Activated naive CD8-positive, alpha-beta T cell treated with anti-CD3 and anti-CD28 coated beads for 36 hours (primary cell): ENCODE measurements around the gene PRKCH. TPM values are rescaled to one million over a fixed set of nuclear protein-coding genes. Genes with fewer than 3 reads are reported as not detected.

Experiments used
- DNase-seq: peaks from one replicate; pipeline ENCODE4 v3.0.0; 2021
- H3K27ac Mint-ChIP-seq: one replicate; pipeline ENCODE4 v1.8.0; 2022; ENCODE audit warnings: mild to moderate bottlenecking, moderate library complexity, mixed read lengths
- H3K27me3 Mint-ChIP-seq: one replicate; pipeline ENCODE4 v1.8.0; 2022; ENCODE audit warnings: mild to moderate bottlenecking, mixed read lengths
- H3K36me3 Mint-ChIP-seq: one replicate; pipeline ENCODE4 v1.8.0; 2021; ENCODE audit warnings: mild to moderate bottlenecking, mixed read lengths
- H3K4me1 Mint-ChIP-seq: one replicate; pipeline ENCODE4 v1.8.0; 2021; ENCODE audit warnings: mixed read lengths
- H3K4me3 Mint-ChIP-seq: one replicate; pipeline ENCODE4 v1.8.0; 2022; ENCODE audit warnings: mild to moderate bottlenecking, moderate library complexity, mixed read lengths
- H3K9me3 Mint-ChIP-seq: one replicate; pipeline ENCODE4 v1.8.0; 2022; ENCODE audit warnings: mixed read lengths
- total RNA-seq, 2 experiments: library from RNA; stranded (reverse); gene quantifications; one replicate each; pipeline ENCODE4 v1.2.3, GENCODE V29; 2021

PRKCH gene
- total RNA-seq, 2 experiments from 2014 or later: 176 to 177 TPM

DNA sequence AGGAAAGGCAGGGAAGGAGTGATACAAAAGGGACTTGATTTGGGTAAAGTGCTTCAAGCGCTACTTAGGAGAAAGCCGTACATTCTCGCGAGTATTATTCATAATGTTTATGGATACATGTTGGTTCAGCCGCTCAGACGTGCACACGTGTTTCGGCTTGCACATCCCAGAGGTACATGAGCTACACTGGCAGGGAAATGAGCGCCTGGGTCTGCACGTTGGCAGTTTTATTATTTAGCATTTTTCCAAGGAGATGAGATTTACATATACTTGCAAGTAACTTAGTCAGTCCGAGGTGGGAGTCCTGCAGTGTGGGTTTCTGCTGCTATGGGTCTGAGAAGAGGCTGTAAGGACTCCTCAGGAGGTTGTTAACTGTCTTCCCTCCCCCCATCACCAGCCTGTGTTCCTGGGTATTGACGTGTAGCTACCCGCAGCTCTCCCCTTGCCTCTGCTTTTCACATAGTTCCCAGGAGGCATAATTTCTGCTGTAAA, 1.5 kb downstream of the PRKCH start:
- Mint-ChIP-seq H3K4me1 (peaks cover 34% of the 10 kb centered on the region), H3K27ac (peak overlapping the region; percentile 92), H3K36me3 (peaks cover 50% of the 10 kb centered on the region), H3K27me3 (no peaks in the 10 kb centered on the region), H3K4me3 (peak overlapping the region; percentile 96), H3K9me3 (peaks cover 2% of the 10 kb centered on the region)
- no peak for DNase-seq

DNA sequence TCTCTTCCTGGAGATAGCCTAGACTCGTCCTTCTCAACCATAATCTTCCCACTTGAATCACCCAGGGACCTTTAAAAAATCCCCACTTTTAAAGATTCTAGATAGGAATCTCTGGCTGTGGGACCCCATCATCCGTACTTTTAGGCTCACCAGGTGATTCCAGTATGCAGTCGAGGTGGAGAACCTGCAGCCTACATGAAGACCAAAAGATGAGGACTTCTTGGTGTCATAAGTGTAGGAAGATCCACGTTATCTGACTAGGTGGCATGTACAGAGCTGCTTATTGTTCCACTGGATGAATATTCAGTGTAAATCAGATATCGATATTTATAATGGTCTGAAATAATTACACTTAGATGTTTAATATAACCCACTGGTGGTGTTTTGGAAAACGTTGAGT, 2.6 kb downstream of the PRKCH start:
- Mint-ChIP-seq H3K27me3 (no peaks in the 10 kb centered on the region), H3K27ac (peak overlapping the region; percentile 92), H3K9me3 (peaks cover 2% of the 10 kb centered on the region), H3K4me1 (peaks cover 43% of the 10 kb centered on the region), H3K4me3 (peak overlapping the region; percentile 96), H3K36me3 (peaks cover 55% of the 10 kb centered on the region)
- DNase-seq: no peak

DNA sequence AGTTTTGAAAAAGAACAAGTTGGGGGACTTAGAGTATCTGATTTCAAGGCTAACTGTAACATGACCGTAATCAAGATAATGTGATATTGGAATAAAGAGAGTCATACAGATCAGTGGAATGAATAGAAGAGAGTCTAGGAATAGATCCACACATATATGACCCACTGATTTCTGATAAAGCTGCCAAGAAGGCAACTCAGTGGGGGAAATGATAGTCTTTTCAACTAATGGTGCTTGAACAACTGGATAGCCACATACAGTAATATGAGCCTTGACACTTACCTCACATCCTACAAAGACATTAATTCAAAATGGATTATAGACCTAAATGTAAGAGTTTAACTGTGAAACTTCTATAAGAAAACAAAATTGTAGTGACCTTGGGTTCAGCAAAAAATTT, 3.8 kb downstream of the PRKCH start:
- no peak for DNase-seq
- H3K4me1 Mint-ChIP-seq: peaks cover 53% of the 10 kb centered on the region
- H3K4me3 Mint-ChIP-seq: peak overlapping the region; percentile 96
- H3K9me3 Mint-ChIP-seq: peaks cover 2% of the 10 kb centered on the region
- peak overlapping the region; percentile 92 for H3K27ac Mint-ChIP-seq
- H3K36me3 Mint-ChIP-seq: peaks cover 64% of the 10 kb centered on the region
- no peaks in the 10 kb centered on the region for H3K27me3 Mint-ChIP-seq

DNA sequence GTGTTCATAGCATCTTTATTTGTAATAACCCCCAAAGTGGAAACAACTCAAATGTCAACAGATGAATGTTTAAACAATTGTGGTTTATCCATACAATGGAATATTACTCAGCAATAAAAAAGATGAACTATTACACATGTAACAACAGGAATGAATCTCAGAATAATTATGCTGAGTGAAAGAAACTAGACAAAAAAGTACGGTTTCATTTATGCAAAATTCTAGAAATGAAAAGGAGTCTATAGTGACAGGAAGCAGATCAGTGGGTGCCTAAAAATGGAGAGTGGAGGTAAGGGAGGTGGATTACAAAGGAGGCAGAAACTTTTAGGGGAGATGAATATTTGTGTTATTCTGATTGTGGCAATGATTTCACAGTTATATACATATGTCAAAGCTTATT, 4.8 kb downstream of the PRKCH start:
- H3K27me3 Mint-ChIP-seq: no peaks in the 10 kb centered on the region
- H3K4me3 Mint-ChIP-seq: peak overlapping the region; percentile 80
- H3K36me3 Mint-ChIP-seq: peaks cover 71% of the 10 kb centered on the region
- H3K9me3 Mint-ChIP-seq: peaks cover 2% of the 10 kb centered on the region
- peak overlapping the region; percentile 92 for H3K27ac Mint-ChIP-seq
- peaks cover 55% of the 10 kb centered on the region for H3K4me1 Mint-ChIP-seq
- no peak for DNase-seq

DNA sequence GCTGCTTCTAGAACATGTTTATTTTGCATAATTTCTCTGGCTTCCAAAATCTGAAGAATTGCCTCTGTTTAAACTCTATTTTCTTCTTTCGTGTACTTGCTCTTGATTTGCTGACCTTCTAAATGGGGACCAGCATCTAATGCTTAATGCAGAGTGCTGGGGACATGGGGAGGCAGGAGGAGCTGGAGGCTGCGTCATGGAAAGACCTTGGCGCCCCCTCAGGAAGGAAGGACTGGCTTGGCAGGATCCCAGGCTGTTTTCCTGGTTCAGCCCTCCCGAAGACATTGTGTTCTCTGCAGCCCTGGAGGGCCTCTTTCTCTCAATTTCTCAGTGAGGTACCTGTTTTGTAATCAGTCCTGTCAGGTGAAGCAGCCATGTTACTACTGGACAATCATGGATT, 5.5 kb downstream of the PRKCH start:
- Mint-ChIP-seq H3K27ac (peak overlapping the region; percentile 92), H3K4me1 (peaks cover 60% of the 10 kb centered on the region), H3K36me3 (peaks cover 72% of the 10 kb centered on the region), H3K4me3 (peak overlapping the region; percentile 80), H3K27me3 (no peaks in the 10 kb centered on the region), H3K9me3 (peaks cover 2% of the 10 kb centered on the region)
- DNase-seq: no peak

DNA sequence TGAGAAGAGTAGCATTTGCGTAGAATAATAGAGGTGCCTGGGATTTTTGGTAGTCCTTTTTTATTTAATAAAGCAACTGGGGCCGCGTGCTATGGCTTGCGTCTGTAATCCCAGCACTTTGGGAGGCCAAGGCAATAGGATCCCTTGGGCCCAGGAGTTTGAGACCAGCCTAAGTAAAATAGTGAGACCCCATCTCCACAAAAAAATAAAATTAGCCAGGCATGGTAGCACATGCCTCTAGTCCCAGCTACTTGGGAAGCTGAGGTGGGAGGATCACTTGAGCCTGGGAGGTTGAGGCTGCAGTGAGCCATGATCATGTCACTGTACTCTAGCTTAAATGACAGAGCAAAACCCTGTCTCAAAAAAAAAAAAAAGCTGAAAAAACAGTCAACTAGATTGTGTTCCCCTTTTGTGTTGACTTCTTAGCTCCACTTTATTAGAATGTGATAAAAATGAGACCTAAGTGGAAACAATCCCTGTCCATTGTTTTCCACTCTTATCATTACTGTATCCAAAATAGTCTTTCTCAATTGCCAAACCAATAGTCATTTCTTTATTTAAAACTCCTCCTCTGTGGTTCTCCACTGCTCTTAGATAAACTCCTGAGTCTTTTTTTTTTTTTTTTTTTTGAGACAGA, 7.4 kb downstream of the PRKCH start:
- peaks cover 59% of the 10 kb centered on the region for H3K36me3 Mint-ChIP-seq
- peak overlapping the region; percentile 92 for H3K27ac Mint-ChIP-seq
- H3K4me1 Mint-ChIP-seq: peaks cover 78% of the 10 kb centered on the region
- DNase-seq: no peak
- H3K27me3 Mint-ChIP-seq: no peaks in the 10 kb centered on the region
- H3K4me3 Mint-ChIP-seq: peak overlapping the region; percentile 68
- peaks cover 2% of the 10 kb centered on the region for H3K9me3 Mint-ChIP-seq

DNA sequence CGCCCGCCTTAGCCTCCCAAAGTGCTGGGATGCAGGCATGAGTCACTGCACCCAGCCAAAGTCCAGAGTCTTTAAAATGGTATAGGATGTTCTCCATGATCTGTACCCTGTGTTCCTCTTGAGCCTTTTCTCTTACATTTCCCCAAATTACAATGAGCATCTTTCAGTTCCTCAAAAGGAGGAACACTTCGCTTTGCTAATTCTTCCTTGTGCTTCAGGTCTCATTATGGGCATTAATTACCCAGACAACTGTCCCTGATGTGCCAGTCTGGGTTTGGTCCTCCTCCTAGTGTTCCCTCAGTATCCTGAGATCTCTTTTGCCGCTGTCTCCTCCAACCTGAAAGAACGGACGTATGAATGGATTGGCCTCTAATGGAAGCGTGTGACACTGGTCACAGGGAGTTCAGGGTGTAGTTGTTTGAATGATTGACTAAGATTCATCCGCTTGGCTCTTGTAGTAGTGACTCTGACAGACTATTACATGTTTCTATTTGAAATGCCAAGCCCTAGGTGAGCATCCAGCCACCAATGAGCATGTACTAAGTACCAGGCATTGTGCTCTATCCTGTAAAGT, 8.2 kb downstream of the PRKCH start:
- Mint-ChIP-seq H3K4me1 (peaks cover 82% of the 10 kb centered on the region), H3K27me3 (no peaks in the 10 kb centered on the region), H3K4me3 (peak overlapping the region; percentile 68), H3K36me3 (peaks cover 53% of the 10 kb centered on the region), H3K27ac (peak overlapping the region; percentile 92), H3K9me3 (peaks cover 2% of the 10 kb centered on the region)
- no peak for DNase-seq

DNA sequence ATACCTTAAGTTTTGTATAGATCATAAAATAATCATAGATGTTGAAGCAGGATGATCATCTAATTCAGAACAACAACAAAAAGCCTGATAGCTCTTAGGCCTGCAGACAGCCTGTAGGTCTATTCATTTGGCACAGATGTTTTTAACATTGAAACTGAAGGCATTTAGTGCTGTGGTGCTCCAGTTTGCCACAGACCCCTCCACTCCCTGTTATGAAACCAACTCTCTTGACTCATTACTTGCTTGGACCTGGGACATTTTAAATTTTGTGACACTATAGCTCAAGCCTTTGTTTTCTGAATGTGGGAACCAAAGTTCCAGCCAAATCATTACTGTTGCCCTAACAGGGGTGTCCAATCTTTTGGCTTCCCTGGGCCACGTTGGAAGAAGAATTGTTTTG, 9.1 kb downstream of the PRKCH start:
- Mint-ChIP-seq H3K4me3 (peak overlapping the region; percentile 68), H3K9me3 (peaks cover 2% of the 10 kb centered on the region), H3K27ac (peak overlapping the region; percentile 92), H3K4me1 (peaks cover 81% of the 10 kb centered on the region), H3K36me3 (peaks cover 51% of the 10 kb centered on the region), H3K27me3 (no peaks in the 10 kb centered on the region)
- DNase-seq: peak; percentile 53

DNA sequence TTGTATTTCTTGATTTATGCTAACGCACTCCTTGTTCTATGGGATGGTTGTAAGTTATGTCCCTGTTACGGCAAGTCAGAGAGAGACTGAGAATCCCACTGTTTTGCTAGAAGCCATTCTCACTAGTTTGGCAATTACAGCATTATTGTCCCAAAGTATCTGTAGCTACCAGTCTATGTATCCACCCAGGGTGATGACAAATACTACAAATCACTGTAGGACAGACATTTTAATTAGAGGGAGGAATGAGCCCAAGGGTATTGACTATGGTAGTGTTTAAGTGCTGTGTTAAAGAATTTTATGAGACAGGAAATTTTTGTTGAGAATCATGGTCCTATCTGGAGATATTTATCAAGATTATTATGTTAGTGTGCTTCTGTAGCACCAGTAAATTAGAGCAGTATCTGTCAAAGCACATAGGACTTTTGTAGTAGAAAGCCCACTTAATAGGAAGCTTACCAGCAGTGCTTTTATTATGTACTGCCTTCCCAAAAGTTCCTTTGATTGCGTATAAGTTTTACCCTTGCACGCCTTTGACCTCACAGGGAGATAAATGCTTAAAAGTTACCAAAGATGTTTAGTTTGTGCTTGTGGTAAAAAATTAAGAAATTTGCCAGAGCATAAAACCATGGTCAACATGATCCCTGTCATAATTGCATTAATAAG, 10.7 kb downstream of the PRKCH start:
- no peaks in the 10 kb centered on the region for H3K9me3 Mint-ChIP-seq
- DNase-seq: no peak
- peaks cover 50% of the 10 kb centered on the region for H3K36me3 Mint-ChIP-seq
- no peaks in the 10 kb centered on the region for H3K27me3 Mint-ChIP-seq
- peak overlapping the region; percentile 98 for H3K27ac Mint-ChIP-seq
- H3K4me3 Mint-ChIP-seq: peak overlapping the region; percentile 75
- peaks cover 81% of the 10 kb centered on the region for H3K4me1 Mint-ChIP-seq

DNA sequence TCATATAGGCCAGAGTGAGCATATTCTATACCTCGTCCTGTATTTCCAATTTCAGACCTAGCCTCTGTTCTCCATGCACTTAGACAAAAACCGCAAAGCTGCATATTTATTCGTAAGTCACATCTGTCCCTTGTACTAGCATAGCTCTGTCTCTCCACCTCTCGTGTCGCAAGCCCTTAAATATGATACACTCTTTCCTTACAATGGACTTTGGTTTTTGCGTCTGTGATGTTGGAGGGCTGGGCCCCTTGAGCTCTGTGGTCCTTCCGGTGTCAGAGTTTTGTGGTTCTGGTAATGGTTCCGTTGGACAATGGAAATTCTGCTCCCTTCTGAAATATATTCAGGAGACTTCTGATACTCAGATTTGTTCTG, 11.3 kb downstream of the PRKCH start:
- peak; percentile 49 for DNase-seq

DNA sequence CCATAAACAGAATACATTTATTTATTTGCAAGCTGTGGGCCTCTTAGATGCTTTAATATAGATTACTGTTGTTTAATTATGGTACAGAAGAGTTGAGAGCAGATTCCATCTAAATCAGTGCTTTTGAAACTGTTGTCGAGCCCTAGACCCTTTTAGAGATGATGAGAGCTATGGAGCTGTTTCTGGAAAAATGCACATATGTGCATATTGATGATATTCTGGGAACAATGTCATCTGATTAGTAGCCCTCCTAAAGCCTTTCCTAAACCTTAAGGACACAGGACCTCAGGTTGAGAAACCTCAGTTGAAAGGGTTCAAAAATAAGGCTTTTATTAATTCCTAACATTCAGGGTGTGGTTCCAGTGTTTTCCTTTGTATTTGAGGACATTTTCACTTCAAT, 11.7 kb downstream of the PRKCH start:
- Mint-ChIP-seq H3K27ac (peak overlapping the region; percentile 98), H3K9me3 (no peaks in the 10 kb centered on the region), H3K36me3 (peaks cover 53% of the 10 kb centered on the region), H3K27me3 (no peaks in the 10 kb centered on the region), H3K4me1 (peaks cover 83% of the 10 kb centered on the region), H3K4me3 (peak overlapping the region; percentile 75)
- no peak for DNase-seq

More for the DNA sequence above, 11.3 kb downstream of the PRKCH start:
- Mint-ChIP-seq H3K27me3 (no peaks in the 10 kb centered on the region), H3K4me3 (peak overlapping the region; percentile 75), H3K4me1 (peaks cover 78% of the 10 kb centered on the region), H3K27ac (peak overlapping the region; percentile 98), H3K36me3 (peaks cover 50% of the 10 kb centered on the region), H3K9me3 (no peaks in the 10 kb centered on the region)

DNA sequence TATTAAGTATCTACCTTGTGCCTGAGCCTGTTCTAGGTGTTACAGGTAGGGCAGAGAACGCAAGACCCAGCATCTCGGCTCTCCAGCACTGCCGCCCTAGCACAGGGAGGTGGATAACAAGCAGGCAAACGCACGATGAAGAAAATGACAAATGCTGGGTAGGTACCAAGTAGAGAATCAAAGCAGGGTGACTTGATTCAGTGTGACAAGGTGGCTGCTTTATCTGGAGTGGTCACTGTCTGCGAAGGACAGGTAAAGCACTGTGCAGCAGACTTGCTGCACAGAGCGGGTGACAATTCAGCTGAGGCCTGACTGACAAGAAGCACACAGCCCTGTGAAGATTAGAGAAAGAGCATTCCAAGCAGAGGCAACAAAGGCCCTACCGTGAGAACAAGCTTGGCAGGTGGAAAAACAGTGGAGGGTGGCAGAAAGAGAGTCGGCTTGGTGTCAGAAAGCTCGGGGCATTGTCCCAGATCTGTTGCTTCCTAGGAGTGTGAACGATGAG, 12.9 kb downstream of the PRKCH start:
- peak overlapping the region; percentile 98 for H3K27ac Mint-ChIP-seq
- peaks cover 57% of the 10 kb centered on the region for H3K36me3 Mint-ChIP-seq
- H3K4me1 Mint-ChIP-seq: peaks cover 85% of the 10 kb centered on the region
- peak overlapping the region; percentile 75 for H3K4me3 Mint-ChIP-seq
- no peaks in the 10 kb centered on the region for H3K9me3 Mint-ChIP-seq
- peak; percentile 53 for DNase-seq
- H3K27me3 Mint-ChIP-seq: no peaks in the 10 kb centered on the region

DNA sequence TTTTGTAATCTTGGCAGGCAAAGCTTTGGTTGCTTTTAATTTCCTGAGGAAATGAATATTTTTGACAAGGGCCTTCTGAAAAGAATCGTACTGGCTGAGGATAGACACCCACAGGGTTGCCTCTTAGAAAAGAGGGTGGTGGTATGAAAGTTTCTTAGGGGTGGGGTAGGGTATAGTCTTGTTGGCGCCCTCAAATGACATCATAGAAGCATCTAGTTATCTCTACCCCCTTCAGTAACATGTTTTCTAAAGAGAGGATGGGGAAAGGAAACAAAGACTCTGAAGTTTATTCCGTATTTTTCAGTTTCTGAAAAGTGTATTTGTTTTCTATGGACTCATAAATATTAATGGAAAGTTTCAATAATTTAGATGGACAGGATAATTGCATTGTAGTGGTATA, 13.7 kb downstream of the PRKCH start:
- Mint-ChIP-seq H3K27ac (peak overlapping the region; percentile 96), H3K4me1 (peaks cover 82% of the 10 kb centered on the region), H3K9me3 (no peaks in the 10 kb centered on the region), H3K36me3 (peaks cover 54% of the 10 kb centered on the region), H3K27me3 (no peaks in the 10 kb centered on the region), H3K4me3 (peak overlapping the region; percentile 74)
- no peak for DNase-seq

DNA sequence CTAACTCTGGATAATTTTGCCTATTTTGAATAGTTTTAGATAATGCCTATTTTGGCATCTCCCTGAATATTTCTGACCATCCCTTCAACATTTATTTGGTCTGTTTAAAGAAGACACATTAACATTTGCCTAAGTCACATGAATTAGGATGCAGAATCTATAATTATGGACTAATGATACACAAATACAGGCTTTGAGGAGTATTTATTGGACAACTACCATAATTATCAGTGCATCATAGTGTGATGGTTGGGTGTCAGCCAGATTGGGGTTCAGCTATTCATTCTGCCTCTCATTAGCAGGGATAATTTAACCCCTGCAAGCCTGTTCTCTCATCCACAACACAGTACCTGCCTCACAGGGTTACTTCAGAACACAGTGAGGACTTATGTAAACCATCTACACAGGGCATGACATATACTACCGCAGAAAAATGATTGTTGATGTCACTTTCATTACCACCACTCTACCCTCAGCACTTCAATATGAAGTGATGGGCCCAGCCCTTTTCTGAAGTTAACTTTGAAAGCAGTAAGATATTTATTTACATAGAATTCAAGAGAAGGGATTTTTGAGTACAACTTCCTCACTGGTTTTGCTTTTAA, 14.4 kb downstream of the PRKCH start:
- peak overlapping the region; percentile 96 for H3K27ac Mint-ChIP-seq
- no peaks in the 10 kb centered on the region for H3K27me3 Mint-ChIP-seq
- DNase-seq: no peak
- H3K4me1 Mint-ChIP-seq: peaks cover 82% of the 10 kb centered on the region
- peak overlapping the region; percentile 74 for H3K4me3 Mint-ChIP-seq
- H3K9me3 Mint-ChIP-seq: no peaks in the 10 kb centered on the region
- peaks cover 53% of the 10 kb centered on the region for H3K36me3 Mint-ChIP-seq

DNA sequence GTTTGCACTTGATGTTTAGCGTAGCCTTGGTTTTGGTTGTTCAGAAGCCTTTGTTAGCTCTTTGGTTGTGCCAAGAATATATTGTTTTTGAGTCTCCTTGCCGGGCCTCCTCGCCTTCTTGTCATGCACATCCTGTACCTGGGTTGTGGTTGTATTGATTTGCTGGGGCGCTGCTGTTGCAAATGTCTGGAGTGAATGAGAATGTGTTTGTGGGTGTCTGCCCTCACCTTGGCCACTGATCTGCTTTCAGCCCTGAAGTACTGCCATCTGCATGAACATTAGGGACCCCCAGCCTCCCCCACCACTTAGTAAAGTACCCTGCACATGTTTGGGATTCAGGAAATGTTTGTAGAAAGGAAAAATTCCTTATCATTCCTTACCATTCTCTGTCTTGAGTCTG, 16.5 kb downstream of the PRKCH start:
- peak overlapping the region; percentile 53 for H3K4me3 Mint-ChIP-seq
- peak overlapping the region; percentile 96 for H3K27ac Mint-ChIP-seq
- peaks cover 61% of the 10 kb centered on the region for H3K36me3 Mint-ChIP-seq
- DNase-seq: peak; percentile 65
- no peaks in the 10 kb centered on the region for H3K27me3 Mint-ChIP-seq
- no peaks in the 10 kb centered on the region for H3K9me3 Mint-ChIP-seq
- peaks cover 86% of the 10 kb centered on the region for H3K4me1 Mint-ChIP-seq
